Thymus (tissue), 11 donors: Measurements from ENCODE around the gene KAZN. TPM values are rescaled to one million over a fixed set of nuclear protein-coding genes. Genes with fewer than 3 reads are reported as not detected.

Source experiments
- DNase-seq, 9 donors: peaks; one replicate each; pipeline ENCODE4 v3.0.0-alpha.2; 2013; ENCODE audit warnings: low spot score in 9 of 9, low read depth in 6 of 9, missing footprints in 1 of 9
- H3K27ac ChIP-seq, 2 donors: one replicate each; pipeline ENCODE4 v1.5.1; 2013; ENCODE audit warnings: control low read depth in 1 of 2, low read depth in 1 of 2, low read length in 1 of 2, mild to moderate bottlenecking in 1 of 2, moderate library complexity in 1 of 2
- H3K27me3 ChIP-seq, 2 donors: one replicate each; pipeline ENCODE4 v1.5.1; 2013; ENCODE audit warnings: low read length in 1 of 2; ENCODE audit not compliant: control insufficient read depth in 2 of 2, insufficient read depth in 1 of 2
- H3K36me3 ChIP-seq, 2 donors: one replicate each; pipeline ENCODE4 v1.5.1; 2013; ENCODE audit warnings: low read length in 1 of 2, mild to moderate bottlenecking in 1 of 2, moderate library complexity in 1 of 2; ENCODE audit not compliant: control insufficient read depth in 2 of 2, insufficient read depth in 2 of 2
- H3K4me1 ChIP-seq, 2 donors: one replicate each; pipeline ENCODE4 v1.5.1; 2013; ENCODE audit warnings: low read length in 2 of 2; ENCODE audit not compliant: control insufficient read depth in 2 of 2, insufficient read depth in 2 of 2
- H3K4me3 ChIP-seq, 2 donors: one replicate each; pipeline ENCODE4 v1.5.1; 2013; ENCODE audit warnings: low read length in 2 of 2, control low read depth in 1 of 2, mild to moderate bottlenecking in 1 of 2
- H3K9me3 ChIP-seq, 2 donors: one replicate each; pipeline ENCODE4 v1.5.1; 2013; ENCODE audit warnings: low read length in 1 of 2, mild to moderate bottlenecking in 1 of 2; ENCODE audit not compliant: control insufficient read depth in 2 of 2, insufficient read depth in 1 of 2
- WGBS: extraction: QIAGEN DNeasy Blood & Tissue Kit; methylation state at CpG from one replicate; pipeline ENCODE4 v1.1.7; 2013; 5-methylcytosine and 5-hydroxymethylcytosine counted together
- polyA plus RNA-seq: library from polyadenylated mRNA; stranded (reverse); fragments of 200-250 nt; gene quantifications from one replicate; pipeline ENCODE4 v1.2.3, GENCODE V29; 2013
- total RNA-seq: library from RNA; stranded (reverse); fragments of 120-200 nt; gene quantifications from one replicate; pipeline ENCODE4 v1.2.4, GENCODE V29; 2013
- donor health status: healthy.

Gene KAZN
- total and polyA plus RNA-seq, 2 donors, result 1.3 to 5.7 TPM

DNA sequence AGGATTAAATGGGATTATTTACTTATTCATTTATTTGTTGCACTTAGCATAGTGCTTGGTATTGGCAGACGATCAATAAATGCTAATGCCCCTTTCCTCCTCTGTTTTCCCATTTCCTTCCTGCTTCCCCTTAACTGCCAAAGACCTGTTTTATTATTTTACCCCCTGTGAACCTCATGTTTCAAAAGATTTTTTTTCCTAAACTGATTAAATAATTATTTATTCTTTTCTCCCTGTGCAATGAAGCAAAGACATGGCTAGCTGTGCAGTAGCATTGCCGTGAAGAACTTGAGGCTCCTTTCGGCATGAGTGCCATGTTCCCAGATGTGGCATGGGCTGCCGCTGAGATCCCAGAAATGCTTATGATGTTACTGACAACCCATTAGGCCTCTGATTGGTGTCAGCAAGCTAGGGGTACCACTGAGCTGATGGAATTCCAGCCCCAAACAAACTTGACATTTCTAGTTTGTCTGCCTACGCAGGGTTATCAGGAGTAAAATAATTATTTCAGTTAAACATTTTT is 288.6 kb downstream of the KAZN start:
- WGBS, result 95% methylated on average over 5 of the region's 5 CpGs

DNA sequence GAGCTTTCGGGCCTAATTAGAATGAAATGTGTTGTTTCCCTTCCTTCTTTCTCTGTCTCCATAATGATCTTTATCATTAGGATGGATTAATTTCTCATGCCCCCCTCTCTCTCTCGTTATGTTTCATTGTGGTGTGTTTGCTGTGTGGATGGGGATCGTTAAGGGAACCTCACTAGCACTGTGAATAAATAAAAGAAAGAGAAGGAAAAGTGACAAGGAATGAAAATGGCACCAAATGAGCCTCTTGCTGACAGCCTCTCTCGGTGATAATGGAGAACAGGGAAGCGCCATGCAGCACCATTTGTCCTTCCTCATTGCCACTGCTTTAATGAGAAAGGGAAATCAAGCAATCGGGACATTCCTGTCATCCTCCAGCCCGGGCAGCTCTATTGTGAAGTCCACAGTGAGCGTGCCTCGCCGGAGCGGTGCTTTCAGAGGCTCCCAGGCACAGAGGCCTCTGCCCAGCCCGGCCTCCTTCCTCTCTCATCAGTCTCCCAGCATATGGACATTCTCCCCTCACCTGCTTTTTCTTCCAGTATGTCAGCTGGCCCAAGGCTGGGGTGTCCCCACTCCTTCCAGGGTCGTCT is 289.4 kb downstream of the KAZN start:
- no peak for DNase-seq

More for the DNA sequence above, 288.6 kb downstream of the KAZN start:
- Histone ChIP-seq H3K9me3 (no peaks in the 10 kb centered on the region), H3K4me1 (peaks cover 0 to 9% of the 10 kb centered on the region in 2 donors), H3K36me3 (no peaks in the 10 kb centered on the region), H3K4me3 (no peak overlapping the region), H3K27ac (no peak overlapping the region), H3K27me3 (no peaks in the 10 kb centered on the region)
- DNase-seq, result no peak

DNA sequence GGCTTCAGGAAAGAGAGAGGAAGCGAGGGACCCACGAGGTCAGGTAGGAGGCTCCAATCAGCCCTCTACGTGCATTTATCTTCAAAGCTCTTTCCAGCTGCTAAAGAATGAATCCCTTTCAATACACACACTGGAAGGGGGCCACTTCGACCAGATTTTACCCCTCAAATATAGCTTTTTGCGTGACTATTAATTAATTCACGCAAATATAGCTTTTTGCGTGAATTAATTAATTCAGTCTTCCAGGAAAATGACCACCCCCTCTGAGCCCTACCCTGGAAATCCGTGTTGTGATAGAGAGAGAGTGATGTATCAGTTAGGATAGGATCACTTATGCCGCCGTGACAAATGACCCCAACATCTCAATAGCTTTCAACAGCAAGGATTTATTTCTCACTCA is 289.9 kb downstream of the KAZN start:
- no peaks in the 10 kb centered on the region for H3K36me3 ChIP-seq
- no peaks in the 10 kb centered on the region for H3K9me3 ChIP-seq
- WGBS, result 90% methylated on average over 10 of the region's 10 CpGs
- DNase-seq, result no peak
- no peak overlapping the region for H3K4me3 ChIP-seq
- no peaks in the 10 kb centered on the region for H3K27me3 ChIP-seq
- H3K4me1 ChIP-seq, result peaks cover 0 to 9% of the 10 kb centered on the region in 2 donors
- H3K27ac ChIP-seq, result no peak overlapping the region

More for the DNA sequence above, 289.4 kb downstream of the KAZN start:
- Histone ChIP-seq H3K36me3 (no peaks in the 10 kb centered on the region), H3K27ac (no peak overlapping the region), H3K4me3 (no peak overlapping the region), H3K9me3 (no peaks in the 10 kb centered on the region), H3K27me3 (no peaks in the 10 kb centered on the region), H3K4me1 (peaks cover 0 to 9% of the 10 kb centered on the region in 2 donors)
- 89% methylated on average over 13 of the region's 13 CpGs for WGBS

DNA sequence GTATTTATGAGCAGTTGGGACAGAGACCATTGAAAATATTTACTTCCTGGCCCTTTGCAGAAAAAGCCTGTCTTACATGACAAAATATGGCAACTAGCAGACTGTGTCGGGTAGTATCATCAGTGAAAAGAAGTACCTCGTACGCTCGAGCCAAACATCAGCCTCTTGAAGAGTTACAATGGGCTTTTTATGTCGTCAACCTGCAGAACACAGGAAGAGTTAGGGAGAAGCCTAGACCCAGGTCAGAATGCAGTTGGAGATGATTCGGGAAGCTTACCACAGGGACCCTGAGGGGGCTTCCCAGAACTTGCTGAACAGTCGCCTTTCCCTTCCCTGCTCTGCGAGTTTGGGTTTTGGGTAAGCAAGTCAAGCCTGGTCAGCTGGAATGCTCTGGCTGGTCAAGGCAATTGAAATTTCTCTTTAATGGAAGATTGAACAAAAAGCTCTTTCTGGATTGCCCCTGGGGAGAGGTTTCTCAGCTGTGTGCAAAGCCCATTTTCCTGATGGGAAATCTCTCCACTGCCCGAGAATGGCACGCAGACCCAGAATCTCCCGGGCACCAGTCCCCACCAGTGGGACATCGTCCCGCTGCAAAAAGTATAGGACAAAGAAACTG is 291.4 kb downstream of the KAZN start:
- Histone ChIP-seq H3K27ac (no peak overlapping the region), H3K27me3 (no peaks in the 10 kb centered on the region), H3K4me3 (no peak overlapping the region), H3K9me3 (no peaks in the 10 kb centered on the region), H3K4me1 (peaks cover 0 to 3% of the 10 kb centered on the region in 2 donors), H3K36me3 (no peaks in the 10 kb centered on the region)
- no peak for DNase-seq
- 94% methylated on average over 13 of the region's 13 CpGs for WGBS

DNA sequence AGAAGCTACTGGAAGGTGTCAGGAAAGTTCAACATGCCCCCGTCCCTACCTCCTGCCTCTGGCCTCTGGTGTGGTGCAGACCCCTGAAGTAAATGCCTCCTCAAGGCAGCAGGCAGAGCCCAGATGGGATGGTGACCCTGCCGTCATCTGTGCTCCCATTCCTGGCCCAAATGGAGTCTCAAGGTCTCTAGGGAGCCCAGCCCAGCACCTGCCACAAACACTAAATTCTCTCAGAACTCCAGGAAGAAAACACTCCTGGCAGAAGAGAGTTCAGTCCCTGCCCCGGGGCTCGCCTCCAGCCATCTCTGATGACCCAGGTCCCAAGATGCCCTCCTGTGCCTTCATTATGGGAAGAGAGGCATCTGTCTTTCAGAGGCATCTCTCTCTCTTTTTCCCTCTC is 293.5 kb downstream of the KAZN start:
- DNase-seq, result no peak
- Histone ChIP-seq H3K4me1 (no peaks in the 10 kb centered on the region), H3K9me3 (no peaks in the 10 kb centered on the region), H3K36me3 (no peaks in the 10 kb centered on the region), H3K27ac (no peak overlapping the region), H3K27me3 (no peaks in the 10 kb centered on the region), H3K4me3 (no peak overlapping the region)
- WGBS, result 92% methylated on average over 4 of the region's 4 CpGs

DNA sequence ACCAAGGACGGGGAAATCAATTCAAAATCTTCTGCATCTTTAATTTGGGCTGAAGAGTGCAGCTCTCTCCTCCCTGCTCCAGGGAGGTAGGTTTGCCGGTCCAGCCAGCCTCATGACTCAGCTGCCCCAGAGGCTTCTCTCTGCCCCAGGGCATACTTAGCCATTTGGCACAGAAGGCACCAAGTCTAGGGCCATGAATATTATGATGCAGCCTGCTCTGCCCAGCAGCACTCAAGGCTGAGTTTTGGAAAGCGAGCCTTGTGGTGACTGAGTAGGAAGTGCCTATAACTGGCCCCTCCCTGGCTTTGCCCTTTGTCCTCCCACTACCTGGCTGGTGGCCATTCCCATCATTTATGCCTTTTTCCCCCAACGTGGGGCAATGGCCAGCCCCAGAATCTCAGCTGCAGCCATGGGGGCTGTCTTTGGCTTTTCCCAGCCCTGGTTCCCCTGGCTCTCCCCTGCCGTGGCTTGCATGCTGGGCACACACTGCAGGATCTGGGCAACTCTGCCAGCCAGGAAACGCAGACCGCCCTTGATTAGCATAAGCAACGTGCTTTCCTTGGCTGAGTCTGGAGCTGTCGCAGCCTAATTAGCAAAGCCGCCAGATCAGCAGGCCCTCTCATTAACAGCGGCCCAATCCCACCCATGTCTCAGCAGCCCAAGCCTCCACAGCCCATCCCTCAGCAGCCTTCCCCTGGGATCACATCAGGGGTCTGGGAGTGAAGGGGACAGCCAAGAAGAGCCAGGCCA is 296.5 kb downstream of the KAZN start:
- no peaks in the 10 kb centered on the region for H3K36me3 ChIP-seq
- no peak overlapping the region for H3K27ac ChIP-seq
- H3K4me3 ChIP-seq, result no peak overlapping the region
- H3K9me3 ChIP-seq, result no peaks in the 10 kb centered on the region
- no peak for DNase-seq
- H3K4me1 ChIP-seq, result no peaks in the 10 kb centered on the region
- H3K27me3 ChIP-seq, result no peaks in the 10 kb centered on the region
- WGBS, result 82% methylated on average over 11 of the region's 11 CpGs

DNA sequence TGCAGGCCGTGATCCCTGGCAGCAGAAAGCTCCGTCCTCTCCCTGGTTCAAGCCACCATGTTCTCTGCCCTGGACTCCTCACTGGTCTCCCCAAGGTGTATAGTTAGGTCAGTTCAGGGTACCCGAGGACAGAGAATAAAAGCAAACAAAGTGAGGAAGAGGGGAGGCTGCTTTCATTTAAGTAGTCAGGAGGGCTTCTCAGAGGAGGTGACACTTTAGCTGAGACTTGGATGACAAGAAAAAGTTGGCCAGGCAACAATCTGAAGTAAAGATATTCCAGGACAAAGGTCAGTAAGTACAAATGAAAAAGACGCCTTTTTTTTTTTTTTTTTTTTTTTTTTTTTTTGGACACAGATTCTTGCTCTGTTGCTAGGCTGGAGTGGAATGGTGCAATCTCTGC is 297.2 kb downstream of the KAZN start:
- H3K27ac ChIP-seq, result no peak overlapping the region
- 96% methylated on average over 4 of the region's 4 CpGs for WGBS
- H3K4me3 ChIP-seq, result no peak overlapping the region
- no peaks in the 10 kb centered on the region for H3K36me3 ChIP-seq
- no peaks in the 10 kb centered on the region for H3K27me3 ChIP-seq
- no peaks in the 10 kb centered on the region for H3K9me3 ChIP-seq
- H3K4me1 ChIP-seq, result no peaks in the 10 kb centered on the region
- DNase-seq, result no peak

DNA sequence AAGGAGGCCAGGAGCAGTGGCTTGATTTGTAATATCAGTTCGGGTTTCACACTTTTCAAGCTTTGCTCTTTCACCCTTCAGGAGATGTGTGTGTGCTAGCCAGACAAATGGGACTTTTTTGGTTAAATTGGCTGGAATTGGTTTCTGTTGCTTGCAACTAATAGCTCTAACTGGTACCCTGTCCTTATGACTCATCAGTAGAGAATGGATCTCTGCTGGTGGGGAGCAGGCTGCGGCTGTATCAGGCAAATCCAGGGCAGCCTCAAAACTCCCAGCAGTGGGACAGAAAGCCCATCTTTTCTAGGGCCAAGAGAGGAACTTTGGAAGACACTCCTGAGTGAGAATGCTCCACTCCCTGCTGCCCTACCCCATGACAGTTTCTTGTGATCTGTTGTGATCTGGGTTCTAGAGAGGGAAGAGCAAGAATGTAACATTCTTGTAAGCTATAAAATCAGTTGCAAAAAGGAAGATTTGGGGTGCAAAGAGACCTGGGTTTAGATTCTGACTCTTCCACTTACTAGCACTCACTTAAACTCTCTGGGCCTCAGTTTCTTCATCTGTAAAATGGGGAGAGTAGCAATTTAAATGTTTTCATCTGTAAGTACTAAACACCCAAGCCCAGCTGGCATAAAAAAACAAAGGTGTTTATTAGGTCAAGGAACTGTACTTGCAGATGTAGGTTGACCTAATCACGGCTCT is 298.0 kb downstream of the KAZN start:
- H3K27ac ChIP-seq, result no peak overlapping the region
- no peaks in the 10 kb centered on the region for H3K27me3 ChIP-seq
- DNase-seq, result no peak
- H3K9me3 ChIP-seq, result no peaks in the 10 kb centered on the region
- WGBS, result 96% methylated on average over 3 of the region's 3 CpGs
- no peaks in the 10 kb centered on the region for H3K36me3 ChIP-seq
- no peak overlapping the region for H3K4me3 ChIP-seq
- H3K4me1 ChIP-seq, result no peaks in the 10 kb centered on the region

DNA sequence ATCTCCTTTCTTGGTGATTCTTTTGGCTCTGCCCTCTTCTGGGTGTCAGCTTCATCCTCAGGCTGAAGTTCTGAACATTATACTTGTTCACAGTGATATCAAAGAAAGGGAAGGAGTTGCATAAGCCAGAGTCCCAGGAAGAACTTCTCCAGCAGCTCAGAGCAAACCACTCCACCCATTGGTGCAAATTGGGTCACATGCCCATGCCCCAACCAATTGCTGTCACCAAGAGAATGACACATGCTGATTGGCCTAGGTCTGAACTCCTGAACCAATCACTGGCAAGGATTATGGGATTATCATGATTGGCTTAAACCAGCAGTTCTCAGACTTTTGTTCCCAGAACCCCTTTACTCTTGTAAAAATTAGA is 298.6 kb downstream of the KAZN start:
- H3K27me3 ChIP-seq, result no peaks in the 10 kb centered on the region
- H3K36me3 ChIP-seq, result no peaks in the 10 kb centered on the region
- no peak for DNase-seq
- no peaks in the 10 kb centered on the region for H3K9me3 ChIP-seq
- no peaks in the 10 kb centered on the region for H3K4me1 ChIP-seq
- no peak overlapping the region for H3K4me3 ChIP-seq
- no peak overlapping the region for H3K27ac ChIP-seq
